HuH-7.5 (cell line): Measurements from ENCODE around the gene THBS3.
"Not testable (repeated sequence)": the region's sequence is repeated elsewhere in the genome, so short reads cannot be mapped to it uniquely, and the experiment has no call there.

Source experiments
- DNase-seq: peaks from one replicate; pipeline ENCODE4 v3.0.0; 2011; ENCODE audit warnings: low spot score

THBS3 gene

DNA sequence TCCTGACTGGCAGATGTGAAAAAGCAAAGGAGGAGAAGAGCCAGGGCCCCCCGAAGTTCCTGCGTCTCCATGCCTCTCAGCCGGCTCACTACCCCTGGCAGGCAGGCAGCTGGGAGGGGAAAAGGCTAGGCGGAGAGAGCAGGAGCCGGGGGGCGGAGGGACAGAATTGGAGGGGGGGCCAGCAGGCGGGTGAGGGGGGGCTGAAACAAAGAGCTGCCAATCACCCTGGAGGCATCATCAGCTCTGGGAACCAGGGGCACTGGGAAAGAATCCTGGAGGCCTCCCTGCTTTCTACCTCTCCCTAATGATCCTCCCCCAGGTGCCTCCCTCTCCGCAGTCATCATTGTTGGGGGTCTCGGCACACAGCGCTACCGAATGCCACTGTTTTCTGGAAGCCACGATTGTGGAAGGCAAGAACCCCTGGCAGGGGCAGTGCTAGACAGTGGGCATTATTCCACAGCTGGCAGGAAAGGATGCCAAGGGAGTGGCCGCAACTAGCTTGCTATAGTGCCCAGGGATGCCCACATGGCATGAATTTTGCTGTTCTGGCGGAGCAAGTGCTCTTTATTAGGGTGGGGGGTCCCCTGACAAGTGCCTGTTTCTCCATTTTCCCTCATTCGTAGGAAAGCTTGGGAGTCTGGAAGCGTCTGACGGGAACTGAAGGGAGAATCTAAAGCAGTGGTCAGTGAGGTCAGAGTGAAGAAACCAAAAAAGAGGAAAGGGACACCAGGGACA lies at the start of gene THBS3:
Gene THBS3, minus strand, starts transcription at position 92 of the 735 bp plus-strand sequence. Its CDS starts 21 bp downstream, at position 71.
- peak; percentile 4 for DNase-seq

DNA sequence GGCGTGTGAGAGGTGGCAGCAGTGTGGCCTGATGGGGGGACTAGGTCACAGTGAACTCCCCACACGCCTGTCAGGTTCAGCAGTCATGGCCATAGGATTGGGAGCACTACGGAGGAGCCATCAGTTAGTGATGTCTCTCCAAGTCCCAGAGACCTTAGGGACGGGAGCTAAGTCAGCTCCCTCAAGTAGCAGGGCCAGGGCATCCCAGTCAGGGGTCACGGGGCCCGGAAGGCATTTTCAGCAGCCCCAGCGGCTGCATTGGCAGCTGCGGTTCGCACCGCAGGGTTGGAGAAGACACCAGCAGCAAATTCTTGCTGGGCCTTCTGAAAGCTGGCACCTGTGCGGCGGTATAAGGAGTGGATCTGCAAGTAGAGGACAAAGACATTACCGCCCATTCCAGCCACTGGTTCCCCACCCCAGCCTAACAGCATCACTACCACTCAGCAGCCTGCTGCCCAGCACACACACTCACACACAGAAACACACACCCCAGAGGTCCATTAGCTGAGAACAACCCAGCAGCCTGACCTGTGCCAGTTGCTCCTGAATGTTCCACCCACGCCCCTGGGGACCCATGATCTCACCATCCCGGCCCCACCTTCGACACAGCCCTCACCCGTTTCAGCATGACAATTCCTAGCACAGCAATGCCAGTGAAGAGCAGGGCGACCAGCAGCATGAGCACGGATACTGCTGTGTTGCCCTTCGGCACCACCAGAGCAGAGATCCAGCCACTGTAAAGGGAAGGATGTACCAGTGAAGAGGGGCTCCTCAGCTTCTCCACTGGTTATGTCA lies 48.6 kb upstream of the THBS3 start:
- DNase-seq: no peak

DNA sequence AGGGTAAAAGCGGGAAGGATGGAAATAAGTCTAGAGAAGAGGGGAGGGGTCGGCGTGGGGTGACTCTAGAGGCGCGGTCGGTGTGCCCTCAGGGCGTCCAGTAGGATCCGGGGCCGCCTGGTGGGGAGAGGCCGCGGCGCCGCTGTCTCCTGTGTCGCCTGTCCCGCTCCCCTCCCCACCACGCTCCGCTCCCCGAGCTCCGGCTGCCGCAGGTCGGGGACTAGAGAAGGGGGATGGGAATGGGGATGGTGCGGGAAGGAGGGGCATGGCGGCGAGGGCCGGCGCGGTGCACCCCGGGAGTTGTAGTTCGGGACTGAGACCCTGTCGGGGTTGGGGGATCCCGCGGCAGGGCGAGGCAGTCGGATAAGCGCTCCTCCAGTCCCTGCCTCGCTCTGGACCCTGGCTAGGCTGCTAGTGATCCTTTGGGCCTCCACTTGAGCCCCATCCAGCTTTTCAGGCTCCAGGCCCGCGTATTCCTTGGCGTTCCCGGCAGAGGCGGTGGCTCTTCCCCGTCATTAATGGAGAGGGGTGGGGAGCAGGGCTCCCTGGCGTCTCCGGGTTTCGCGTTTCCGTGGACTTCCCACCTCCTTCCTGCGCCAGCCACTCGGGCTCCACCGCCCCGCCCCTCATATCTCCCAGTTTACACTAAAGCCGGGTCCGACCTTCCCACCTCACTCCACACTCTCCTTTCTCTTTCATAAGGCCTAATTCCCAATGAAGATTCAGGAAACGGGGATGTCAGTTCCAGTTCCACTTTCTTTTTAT lies 47.7 kb upstream of the THBS3 start, which contains the start of gene ENTREP3:
Gene ENTREP3, minus strand, starts transcription at position 241 of the 765 bp plus-strand sequence. CDS start 606 bp downstream, outside the sequence.
- peak; percentile 97 for DNase-seq

DNA sequence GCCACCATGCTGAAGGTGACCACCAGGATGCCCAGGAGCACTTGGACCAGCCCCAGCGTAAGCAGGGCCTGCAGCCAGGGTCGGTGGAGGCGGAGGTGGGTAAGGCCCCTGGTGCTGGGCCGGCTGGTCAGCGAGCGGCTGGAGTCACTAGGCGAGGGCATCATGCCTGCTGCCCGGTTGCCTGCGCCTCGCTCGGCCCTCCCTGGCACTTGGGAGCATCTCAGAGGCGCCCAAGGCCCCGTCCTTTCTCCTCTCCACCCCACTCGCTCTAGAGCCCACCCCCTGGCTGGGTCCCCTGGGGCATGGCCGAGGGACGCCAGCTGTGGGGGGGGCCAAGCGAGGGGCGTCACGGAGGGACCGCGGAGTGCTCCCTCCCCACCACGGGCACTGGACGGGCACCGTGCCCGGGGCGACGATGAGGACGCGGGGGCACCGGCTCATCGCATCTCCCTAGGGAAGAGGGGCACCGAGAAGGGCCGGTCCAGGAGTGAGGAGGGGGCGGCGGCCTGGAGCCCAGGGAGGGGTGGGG lies 47.1 kb upstream of the THBS3 start:
- no peak for DNase-seq

DNA sequence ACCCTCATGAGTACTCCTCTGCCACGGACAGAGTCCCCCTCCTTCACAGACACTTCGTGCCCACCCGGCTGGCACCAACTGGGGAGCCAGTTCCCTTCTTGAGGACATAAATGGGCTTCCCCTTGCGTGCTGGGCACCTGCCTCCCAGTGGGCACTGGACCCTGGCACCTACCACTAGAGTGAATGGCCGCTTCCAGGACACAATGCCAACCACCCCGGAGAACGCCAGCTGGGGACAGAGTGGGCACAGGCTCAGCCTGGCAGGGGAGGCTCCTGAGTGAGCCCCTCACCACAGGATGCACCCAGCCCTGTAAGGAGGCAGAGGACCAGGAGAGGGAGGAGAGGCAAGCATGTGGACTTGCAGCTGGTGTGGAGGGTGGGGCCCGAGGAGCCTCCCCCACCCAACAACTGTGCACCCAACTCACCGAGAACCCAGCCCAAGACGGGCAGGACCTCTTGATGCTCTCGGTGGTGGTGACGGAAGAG lies 46.6 kb upstream of the THBS3 start:
- DNase-seq: no peak

DNA sequence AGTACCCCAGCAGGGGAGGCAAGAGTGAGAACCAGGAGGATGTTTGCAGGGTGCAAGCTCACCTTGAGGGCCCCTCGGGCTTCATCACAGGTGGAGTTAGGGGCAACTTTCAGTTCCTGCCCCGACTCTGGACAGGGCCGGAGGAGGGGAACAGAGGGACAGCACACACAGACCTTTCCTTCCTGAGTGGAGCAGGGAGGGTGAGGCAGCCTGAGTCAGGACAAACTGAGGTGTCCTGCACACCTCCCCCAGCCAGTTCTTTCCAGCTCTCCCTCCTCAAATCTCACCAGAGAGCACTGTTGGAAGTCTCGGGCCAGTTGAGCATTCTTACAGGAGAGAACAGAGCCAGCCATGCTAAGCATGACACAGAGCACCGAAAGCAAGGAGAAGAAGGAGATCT lies 46.1 kb upstream of the THBS3 start:
- no peak for DNase-seq

DNA sequence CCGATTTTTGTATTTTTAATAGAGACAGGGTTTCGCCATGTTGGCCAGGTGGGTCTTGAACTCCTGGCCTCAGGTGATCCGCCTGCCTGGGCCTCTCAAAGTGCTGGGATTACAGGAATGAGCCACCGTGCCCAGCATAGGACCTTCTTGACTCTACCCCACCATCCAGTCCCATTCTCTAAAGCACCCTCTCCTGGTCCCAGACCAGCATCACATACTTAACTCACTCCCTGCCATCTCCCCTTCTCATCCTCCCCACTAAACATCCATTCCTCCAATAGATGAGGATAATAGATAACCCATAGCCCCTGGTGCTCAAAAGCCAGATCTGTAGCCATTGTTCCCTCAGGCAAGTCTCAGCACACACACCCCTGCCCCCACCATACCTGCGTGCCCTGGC lies 45.5 kb upstream of the THBS3 start:
- no peak for DNase-seq

DNA sequence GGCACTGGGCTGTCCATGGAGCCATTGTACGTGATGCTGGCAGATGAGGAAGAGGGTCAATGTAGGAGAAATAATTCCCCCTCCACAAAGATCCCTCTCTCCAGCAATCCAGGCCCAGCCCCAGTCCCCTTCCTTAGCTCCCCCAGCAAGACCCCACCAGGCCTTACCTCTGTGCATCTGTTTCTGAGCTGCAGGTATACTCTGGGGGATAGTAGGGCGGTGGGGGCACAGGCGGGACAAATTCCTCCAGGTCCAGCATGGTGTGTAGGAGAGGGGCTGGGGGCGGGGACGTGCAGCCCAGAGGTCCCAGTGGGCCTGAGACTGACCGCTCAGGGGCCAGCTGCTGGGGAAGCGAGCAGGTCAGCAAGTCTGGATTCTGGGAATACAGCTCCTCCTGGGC lies 43.9 kb upstream of the THBS3 start:
- no peak for DNase-seq

DNA sequence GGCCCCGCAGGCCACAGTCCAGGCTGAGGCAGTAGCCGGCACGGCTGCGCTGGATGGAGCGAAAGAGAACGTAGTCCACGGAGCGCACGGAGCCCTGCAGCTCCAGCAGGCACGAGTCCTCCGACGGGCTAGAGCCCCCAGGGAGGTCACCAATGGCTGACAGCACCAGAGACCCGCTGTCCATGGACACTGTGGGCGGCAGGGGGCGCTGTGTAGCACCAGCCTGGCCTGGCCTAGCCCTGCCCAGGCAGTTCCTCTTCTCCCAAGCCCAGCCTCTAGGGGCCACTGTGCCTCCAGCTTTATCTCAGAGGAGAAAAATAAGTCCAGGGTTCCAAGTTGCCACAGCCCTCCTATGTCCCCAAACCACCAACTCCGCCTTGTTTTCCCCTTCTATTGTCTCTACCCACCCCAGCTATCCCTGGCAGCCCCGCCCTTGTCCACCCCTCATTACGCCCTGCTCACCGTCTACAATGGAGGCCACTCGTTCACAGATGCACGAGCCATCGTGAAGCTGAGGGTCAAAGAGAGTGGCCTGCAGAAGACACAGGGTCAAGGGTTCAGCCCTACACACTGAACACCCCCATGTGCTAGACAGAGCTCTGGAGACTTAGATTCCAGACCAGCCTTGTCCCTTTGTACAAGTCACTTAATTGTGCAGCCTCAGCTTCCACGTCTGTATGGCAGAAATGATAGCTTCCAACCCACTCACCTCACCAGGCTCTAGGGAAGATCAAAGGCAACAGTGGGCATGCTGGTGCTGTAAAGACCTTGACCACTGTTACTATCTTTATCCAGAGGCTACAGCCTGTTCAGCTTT lies 43.1 kb upstream of the THBS3 start:
- peak; percentile 99 for DNase-seq

DNA sequence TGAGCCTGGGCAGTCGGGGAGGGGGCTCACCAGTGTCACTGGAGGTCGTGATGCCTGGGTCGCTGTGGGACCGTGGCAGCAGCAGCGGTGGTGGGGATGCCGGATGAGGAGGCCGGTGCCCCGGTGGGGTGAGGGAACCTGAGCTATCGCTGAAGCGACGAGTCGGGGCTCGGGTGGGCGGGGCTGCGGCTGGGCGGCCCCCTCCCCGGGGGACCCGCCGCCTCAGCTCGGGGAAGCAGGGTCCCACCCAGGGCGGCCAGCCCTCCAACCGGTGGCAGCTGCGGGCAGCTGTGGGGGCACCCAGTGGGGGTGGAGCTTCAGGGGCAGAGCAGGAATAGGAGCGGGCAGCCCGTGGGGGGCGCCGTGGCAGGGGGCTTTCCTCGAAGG lies 42.5 kb upstream of the THBS3 start:
- DNase-seq: no peak

DNA sequence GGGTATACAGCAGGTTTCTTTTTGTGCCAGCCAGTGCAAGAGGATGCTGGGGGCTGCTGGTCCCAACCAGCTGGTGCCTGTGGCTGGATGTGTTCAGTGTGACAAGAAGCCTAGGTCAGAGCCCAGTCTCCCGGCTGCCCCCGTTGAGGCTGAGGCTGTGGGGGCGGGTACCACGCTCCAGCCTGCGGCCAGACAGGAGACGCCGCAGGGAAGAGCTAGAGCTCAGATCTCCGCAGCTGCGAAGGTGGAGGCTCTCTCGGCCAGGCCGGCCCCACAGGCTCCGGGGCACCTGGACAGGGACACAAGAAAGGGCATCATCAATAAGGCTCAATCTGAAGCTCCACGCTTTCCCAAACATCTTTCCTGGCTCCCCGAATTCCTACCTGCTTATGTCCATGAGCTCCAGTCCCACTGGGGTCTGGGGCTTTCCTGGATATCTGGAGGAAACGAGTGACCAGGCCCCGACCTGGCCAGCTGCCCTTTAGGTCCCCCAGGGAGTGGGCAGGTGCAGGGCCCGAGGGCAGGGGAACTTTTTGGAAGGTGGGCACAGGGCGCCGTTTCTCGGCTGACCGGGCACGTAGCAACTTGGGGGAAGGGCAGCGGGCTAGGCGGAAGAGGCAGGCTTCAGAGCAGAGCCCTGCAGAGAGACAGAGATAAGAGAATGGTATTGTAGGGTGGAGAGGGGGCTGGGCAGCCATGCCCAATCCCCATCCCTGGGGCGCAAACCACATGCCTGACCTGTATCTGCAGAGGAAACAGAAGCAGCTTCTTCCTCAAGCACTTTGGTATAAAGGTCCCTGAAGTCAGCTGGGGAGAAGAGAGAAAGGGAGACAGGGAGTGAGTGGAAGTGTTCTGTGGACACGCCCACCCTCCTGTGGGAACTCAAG lies 40.2 kb upstream of the THBS3 start:
- no peak for DNase-seq

DNA sequence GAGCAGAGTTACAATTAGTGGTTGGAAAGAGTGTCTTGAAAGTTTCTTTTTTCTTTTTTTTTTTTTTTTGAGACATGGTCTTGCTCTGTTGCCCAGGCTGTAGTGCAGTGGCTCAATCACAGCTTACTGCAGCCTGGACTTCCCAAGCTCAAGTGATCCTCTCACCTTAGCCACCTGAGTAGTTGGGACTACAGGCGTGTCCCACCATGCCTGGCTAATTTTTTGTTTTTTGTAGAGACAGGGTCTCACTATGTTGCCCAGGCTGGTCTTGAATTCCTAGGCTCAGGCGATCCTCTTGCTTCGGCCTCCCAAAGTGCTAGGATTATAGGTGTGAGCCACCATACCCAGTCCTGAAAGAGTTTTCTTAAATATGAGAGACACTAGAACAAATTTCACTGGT lies 39.1 kb upstream of the THBS3 start:
- not testable (repeated sequence) for DNase-seq

DNA sequence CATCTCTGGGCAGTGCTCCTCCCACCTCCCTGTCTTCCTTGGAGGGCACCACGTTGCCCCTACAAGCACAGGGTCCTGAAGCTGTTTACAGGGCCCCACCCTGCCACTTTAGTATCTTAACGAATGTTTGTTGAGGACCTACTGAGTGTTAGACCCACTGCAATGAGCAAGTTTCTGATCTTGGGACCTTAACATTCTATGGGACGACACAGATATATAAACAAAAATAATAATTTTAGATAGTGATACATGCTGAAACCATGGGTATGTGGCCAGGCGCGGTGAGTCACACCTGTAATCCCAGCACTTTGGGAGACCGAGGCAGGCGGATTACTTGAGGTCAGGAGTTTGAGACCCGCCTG lies 37.4 kb upstream of the THBS3 start:
- no peak for DNase-seq

DNA sequence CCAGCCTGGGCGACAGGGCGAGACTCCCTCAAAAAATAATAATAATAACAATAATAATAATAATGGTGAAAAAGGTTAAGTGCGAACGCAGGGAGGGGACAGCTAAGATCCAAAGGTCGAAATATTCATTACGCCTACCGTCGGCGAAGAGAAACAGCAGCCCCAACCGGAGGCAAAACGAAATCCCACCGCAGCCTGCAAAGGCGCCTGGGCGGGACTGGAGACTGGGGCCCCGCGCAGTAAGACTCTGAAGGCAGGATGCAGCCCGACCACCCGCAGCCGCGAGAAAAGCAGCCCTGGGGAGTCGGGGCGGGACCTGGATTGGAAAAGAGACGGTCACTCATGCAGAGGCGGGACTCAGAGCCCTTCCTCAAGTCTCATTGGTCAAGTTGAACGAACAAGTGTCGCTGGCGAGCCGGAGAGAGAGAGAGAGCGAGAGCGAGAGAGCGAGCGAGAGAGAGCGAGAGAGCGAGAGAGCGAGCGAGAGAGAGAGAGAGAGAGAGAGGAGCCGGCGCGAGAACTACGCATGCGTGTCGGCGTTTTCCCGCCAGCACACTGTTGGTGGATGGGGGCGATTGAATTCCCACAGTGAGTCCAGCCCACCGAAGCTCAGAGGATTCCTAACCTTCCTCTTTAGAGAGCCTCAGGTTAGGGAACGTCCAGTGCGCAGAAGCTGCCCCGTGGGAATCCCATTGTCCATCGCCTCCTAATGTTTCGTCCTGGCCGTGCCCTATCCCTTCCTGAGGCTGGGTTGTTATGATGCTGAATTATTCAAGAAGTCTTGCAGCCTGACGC lies 36.9 kb upstream of the THBS3 start:
- DNase-seq: peak; percentile 95

DNA sequence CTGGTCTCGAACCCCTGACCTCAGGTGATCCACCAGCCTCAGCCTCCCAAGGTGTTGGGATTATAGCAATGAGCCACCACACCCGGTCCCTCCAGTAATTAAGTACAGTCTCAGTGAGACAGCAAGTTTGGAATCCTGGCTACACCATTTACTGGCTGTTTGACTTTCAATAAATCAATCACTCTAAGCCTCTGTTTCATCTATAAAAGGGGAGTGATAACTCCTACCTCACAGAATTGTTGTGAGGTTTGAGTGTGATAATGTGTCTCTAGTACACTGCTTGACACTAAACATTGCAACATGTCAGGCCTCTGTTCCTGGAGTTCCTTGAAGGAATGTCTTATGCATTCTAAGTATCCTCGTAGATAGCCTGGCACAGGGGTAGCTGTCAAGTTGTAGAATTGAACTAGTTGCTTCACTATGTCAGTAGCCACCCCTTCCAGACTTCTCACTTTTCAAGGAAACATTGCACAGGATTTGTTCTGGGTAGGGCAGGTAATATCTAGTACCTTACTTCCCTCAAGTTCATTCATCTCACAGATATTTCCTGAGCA lies 35.2 kb upstream of the THBS3 start:
- no peak for DNase-seq

DNA sequence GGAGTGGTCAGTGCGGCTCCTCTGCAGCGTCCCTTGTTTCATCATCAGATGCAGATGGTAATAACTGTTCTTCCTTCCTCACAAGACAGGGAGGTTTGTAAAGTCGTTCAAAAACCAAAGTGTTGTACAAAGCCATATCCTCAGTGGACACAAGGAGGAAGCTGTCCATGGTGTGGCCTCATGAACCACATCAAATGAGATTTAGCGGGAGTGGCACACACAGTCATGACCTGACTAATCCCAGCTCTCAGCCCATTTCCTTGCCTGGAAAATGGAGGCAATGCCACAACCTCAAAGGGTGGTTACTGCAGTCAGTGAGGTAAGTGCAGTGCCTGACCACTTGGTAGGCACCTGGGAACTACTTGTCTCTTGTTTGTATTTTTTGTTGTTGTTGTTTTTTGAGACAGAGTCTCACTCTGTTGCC lies 34.2 kb upstream of the THBS3 start:
- peak; percentile 2 for DNase-seq

DNA sequence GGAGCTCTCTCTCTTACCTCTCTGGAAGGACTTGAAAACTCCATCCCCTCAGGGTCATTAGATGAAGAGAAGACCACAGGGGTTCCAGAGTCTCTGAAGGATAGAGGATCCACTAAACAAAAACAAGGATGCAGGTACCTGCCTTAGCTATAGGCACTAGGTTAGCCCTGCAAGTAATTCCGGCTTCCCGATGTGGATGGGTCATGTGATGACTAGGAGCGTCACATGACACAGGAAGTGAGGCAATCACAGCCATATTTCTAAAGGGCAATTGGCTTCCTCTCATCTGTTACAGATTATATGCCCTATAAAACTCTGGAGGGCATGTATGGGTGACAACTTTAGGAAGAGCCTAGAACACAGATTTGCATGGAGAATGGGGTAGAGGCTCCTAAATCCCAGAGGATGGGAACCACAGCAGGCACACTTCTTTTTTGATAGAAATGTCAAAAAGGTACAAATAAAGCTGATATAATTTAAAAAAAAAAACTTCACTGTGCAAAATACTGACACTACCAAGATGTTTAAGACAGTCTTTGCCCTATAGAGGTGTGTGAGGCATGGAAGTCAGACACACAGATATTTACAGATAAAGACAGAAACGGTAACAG lies 33.5 kb upstream of the THBS3 start:
- DNase-seq: peak; percentile 81

DNA sequence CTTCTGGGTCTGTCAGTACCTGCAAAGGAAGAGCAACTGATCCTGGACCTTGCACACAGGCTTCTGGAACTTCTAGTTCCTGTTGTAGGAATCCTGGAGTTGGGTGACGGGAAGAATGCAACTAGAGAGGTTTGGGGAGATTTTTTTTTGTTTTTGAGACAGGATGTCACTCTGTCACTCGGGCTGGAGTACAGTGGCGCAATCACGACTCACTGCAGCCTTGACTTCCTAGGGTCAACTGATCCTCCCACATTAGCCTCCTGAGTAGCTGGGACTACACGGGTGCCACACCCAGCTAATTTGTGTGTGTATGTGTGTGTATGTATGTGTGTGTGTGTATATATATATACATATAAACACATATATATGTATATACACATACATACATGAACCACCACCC lies 28.8 kb upstream of the THBS3 start:
- DNase-seq: no peak

DNA sequence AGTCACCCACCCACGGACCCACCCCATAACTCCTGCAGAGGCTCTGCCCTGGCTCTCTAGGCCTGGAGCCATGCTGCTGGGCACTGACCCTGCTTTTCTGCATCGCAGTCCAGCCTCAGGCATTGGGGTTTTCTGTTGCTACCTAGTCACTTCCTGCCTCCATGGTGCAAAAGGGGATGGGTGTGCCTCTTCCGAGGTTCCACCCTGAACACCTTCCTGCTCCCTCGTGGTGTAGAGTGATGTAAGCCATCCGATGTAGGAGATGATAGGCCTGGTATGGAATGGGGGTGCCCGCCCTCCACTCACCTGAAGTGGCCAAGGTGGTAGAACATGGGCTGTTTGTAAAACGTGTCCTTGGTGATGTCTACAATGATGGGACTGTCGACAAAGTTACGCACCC lies 27.7 kb upstream of the THBS3 start:
- not testable (repeated sequence) for DNase-seq
